A549 (cell line): Measurements from ENCODE around the gene MGAT5.

Experiments used
- BHLHE40 ChIP-seq: IDR thresholded peaks from 2 replicates; pipeline ENCODE4 v1.6.1; 2012; ENCODE audit warnings: low read depth, low read length, inconsistent platforms
- HDAC2 ChIP-seq: fragments of 200-600 bp; sonication (generic); IDR thresholded peaks from 2 replicates; pipeline ENCODE4 v1.6.1; 2016
- POLR2A ChIP-seq: IDR thresholded peaks from 2 replicates; pipeline ENCODE4 v1.6.1; 2012; ENCODE audit warnings: mild to moderate bottlenecking, low read length
- RAD21 ChIP-seq, 2 experiments: fragments of >200 bp in 1 of 2; sonication (Bioruptor Twin) in 1 of 2; formaldehyde crosslinking in 1 of 2; IDR thresholded peaks in 1 of 2; conservative IDR thresholded peaks in 1 of 2; 2 replicates in 1 of 2; 3 replicates in 1 of 2; pipeline ENCODE4 v1.6.1; 2012 to 2018; ENCODE audit warnings: inconsistent platforms in 1 of 2
- RCOR1 ChIP-seq: fragments of 150-350 bp; IDR thresholded peaks from 2 replicates; pipeline ENCODE4 v1.6.1; 2014; ENCODE audit warnings: antibody characterized with exemption, low read length, low read depth
- RFX5 ChIP-seq: fragments of 450-650 bp; IDR thresholded peaks from 2 replicates; pipeline ENCODE4 v1.7.1; 2014; ENCODE audit warnings: antibody characterized with exemption, mild to moderate bottlenecking, moderate library complexity
- RNF2 ChIP-seq: fragments of 200-600 bp; sonication (generic); IDR thresholded peaks from 2 replicates; pipeline ENCODE4 v1.6.1; 2016; ENCODE audit warnings: low read depth, mild to moderate bottlenecking, antibody characterized with exemption, moderate library complexity, borderline replicate concordance
- TF ChIP-seq, protein P1 (sequence below): fragments of 200-600 bp; sonication (generic); IDR thresholded peaks from 2 replicates; pipeline ENCODE4 v1.6.1; 2016; ENCODE audit warnings: antibody characterized with exemption, mild to moderate bottlenecking, moderate library complexity
- TF ChIP-seq, protein P2 (sequence below): fragments of >200 bp; sonication (Bioruptor Twin); formaldehyde crosslinking; IDR thresholded peaks from 3 replicates; pipeline ENCODE4 v1.5.1; 2016
- TF ChIP-seq, protein P3 (sequence below): IDR thresholded peaks from 2 replicates; pipeline ENCODE4 v1.6.1; 2012

DNA sequence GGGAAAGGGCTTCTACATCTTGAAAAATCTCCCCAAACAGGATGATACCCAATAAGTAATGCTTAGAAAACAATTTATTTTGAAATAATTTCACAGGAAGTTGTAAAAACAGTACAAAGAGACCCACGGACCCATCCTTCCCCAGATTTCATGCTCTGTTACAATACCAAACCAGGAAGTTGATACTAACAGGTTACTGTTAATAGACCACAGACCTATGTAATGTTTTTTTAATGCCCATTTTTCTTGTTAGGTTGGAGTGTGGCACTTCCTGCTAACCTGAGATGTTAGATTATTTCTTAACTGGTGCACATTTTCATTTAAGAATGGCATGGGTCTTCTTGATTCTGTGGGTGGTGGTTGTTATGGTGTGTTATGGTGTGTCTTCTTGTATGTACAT is 21.4 kb upstream of the MGAT5 start:
- TF ChIP-seq RFX5, result no peak
- TF ChIP-seq RAD21 (conservative IDR thresholded peaks at IDR 0.05 in 1 of 2, IDR thresholded peaks at IDR 0.05 in 1 of 2), result no peak
- TF ChIP-seq, protein P1, sequence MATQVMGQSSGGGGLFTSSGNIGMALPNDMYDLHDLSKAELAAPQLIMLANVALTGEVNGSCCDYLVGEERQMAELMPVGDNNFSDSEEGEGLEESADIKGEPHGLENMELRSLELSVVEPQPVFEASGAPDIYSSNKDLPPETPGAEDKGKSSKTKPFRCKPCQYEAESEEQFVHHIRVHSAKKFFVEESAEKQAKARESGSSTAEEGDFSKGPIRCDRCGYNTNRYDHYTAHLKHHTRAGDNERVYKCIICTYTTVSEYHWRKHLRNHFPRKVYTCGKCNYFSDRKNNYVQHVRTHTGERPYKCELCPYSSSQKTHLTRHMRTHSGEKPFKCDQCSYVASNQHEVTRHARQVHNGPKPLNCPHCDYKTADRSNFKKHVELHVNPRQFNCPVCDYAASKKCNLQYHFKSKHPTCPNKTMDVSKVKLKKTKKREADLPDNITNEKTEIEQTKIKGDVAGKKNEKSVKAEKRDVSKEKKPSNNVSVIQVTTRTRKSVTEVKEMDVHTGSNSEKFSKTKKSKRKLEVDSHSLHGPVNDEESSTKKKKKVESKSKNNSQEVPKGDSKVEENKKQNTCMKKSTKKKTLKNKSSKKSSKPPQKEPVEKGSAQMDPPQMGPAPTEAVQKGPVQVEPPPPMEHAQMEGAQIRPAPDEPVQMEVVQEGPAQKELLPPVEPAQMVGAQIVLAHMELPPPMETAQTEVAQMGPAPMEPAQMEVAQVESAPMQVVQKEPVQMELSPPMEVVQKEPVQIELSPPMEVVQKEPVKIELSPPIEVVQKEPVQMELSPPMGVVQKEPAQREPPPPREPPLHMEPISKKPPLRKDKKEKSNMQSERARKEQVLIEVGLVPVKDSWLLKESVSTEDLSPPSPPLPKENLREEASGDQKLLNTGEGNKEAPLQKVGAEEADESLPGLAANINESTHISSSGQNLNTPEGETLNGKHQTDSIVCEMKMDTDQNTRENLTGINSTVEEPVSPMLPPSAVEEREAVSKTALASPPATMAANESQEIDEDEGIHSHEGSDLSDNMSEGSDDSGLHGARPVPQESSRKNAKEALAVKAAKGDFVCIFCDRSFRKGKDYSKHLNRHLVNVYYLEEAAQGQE, result no peak
- TF ChIP-seq, protein P2, sequence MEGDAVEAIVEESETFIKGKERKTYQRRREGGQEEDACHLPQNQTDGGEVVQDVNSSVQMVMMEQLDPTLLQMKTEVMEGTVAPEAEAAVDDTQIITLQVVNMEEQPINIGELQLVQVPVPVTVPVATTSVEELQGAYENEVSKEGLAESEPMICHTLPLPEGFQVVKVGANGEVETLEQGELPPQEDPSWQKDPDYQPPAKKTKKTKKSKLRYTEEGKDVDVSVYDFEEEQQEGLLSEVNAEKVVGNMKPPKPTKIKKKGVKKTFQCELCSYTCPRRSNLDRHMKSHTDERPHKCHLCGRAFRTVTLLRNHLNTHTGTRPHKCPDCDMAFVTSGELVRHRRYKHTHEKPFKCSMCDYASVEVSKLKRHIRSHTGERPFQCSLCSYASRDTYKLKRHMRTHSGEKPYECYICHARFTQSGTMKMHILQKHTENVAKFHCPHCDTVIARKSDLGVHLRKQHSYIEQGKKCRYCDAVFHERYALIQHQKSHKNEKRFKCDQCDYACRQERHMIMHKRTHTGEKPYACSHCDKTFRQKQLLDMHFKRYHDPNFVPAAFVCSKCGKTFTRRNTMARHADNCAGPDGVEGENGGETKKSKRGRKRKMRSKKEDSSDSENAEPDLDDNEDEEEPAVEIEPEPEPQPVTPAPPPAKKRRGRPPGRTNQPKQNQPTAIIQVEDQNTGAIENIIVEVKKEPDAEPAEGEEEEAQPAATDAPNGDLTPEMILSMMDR, result no peak
- TF ChIP-seq BHLHE40, result no peak
- no peak for TF ChIP-seq POLR2A
- TF ChIP-seq, protein P3, sequence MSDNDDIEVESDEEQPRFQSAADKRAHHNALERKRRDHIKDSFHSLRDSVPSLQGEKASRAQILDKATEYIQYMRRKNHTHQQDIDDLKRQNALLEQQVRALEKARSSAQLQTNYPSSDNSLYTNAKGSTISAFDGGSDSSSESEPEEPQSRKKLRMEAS, result no peak
- TF ChIP-seq RCOR1, result no peak
- no peak for TF ChIP-seq RNF2
- TF ChIP-seq HDAC2, result no peak
